ENCODE measurements around the gene ATP6V0D1.
"Not testable (repeated sequence)": the region's sequence is repeated elsewhere in the genome, so short reads cannot be mapped to it uniquely, and the experiment has no call there.

ATP6V0D1 gene

GRCh38 chr16:67480833-67481560 lies at the start of gene ATP6V0D1:
Gene ATP6V0D1, minus strand, starts transcription at chr16:67481157. Its CDS starts 71 bp downstream, at chr16:67481086.
- peak; percentile 85 for DNase-seq

GRCh38 chr16:67530013-67530939 lies 49.3 kb upstream of the ATP6V0D1 start:
- DNase-seq = peak; percentile 49

- no peak for DNase-seq
These were observed 48.6 kb upstream of the ATP6V0D1 start for GRCh38 chr16:67529582-67530012.

- DNase-seq = no peak
These were observed 48.1 kb upstream of the ATP6V0D1 start for GRCh38 chr16:67528870-67529581.

GRCh38 chr16:67528222-67528869 lies 47.4 kb upstream of the ATP6V0D1 start, which contains the start of gene RIPOR1:
Gene RIPOR1, plus strand, starts transcription at chr16:67528829. Its CDS starts 9,618 bp downstream, at chr16:67538447.
- no peak for DNase-seq

GRCh38 chr16:67526149-67526791 lies 45.3 kb upstream of the ATP6V0D1 start:
- DNase-seq = no peak

- no peak for DNase-seq
These were observed 44.4 kb upstream of the ATP6V0D1 start for GRCh38 chr16:67525176-67525860.

- DNase-seq = peak; percentile 93
These were observed 40.3 kb upstream of the ATP6V0D1 start for GRCh38 chr16:67521095-67521804.

- no peak for DNase-seq
These were observed 38.3 kb upstream of the ATP6V0D1 start for GRCh38 chr16:67519242-67519641.

- no peak for DNase-seq
These were observed 37.7 kb upstream of the ATP6V0D1 start for GRCh38 chr16:67518676-67519075.

- DNase-seq = no peak
These were observed 36.9 kb upstream of the ATP6V0D1 start for GRCh38 chr16:67517661-67518423.

GRCh38 chr16:67517155-67517445 lies 36.1 kb upstream of the ATP6V0D1 start:
- DNase-seq = no peak

- no peak for DNase-seq
These were observed 35.6 kb upstream of the ATP6V0D1 start for GRCh38 chr16:67516296-67517154.

GRCh38 chr16:67514382-67514828 lies 33.4 kb upstream of the ATP6V0D1 start:
- DNase-seq = peak; percentile 87

- not testable (repeated sequence) for DNase-seq
These were observed 32.9 kb upstream of the ATP6V0D1 start for GRCh38 chr16:67513892-67514291.

- no peak for DNase-seq
These were observed 28.1 kb upstream of the ATP6V0D1 start for GRCh38 chr16:67509016-67509415.

- no peak for DNase-seq
These were observed 25.5 kb upstream of the ATP6V0D1 start for GRCh38 chr16:67506468-67506867.

GRCh38 chr16:67504031-67505021 lies 23.4 kb upstream of the ATP6V0D1 start:
- no peak for DNase-seq
